OCI-M2 (cell line): Measurements from ENCODE around the gene KRTAP10-6.
"Not testable (repeated sequence)": the region's sequence is repeated elsewhere in the genome, so short reads cannot be mapped to it uniquely, and the experiment has no call there.

Experiments
- DNase-seq: peaks from one replicate; lab custom pipeline; 2025; ENCODE audit not compliant: unreplicated experiment; lab: John Stamatoyannopoulos, UW

The KRTAP10-6 gene

GRCh38 chr21:44579833-44580144 is 12.5 kb downstream of the KRTAP10-6 start:
- no peak for DNase-seq

GRCh38 chr21:44579056-44579832 is 13.1 kb downstream of the KRTAP10-6 start:
- DNase-seq = no peak

GRCh38 chr21:44578371-44579055 is 13.8 kb downstream of the KRTAP10-6 start:
- DNase-seq = no peak

GRCh38 chr21:44576025-44576420 is 16.3 kb downstream of the KRTAP10-6 start:
- no peak for DNase-seq

GRCh38 chr21:44575307-44576024 is 16.8 kb downstream of the KRTAP10-6 start:
- DNase-seq = no peak

GRCh38 chr21:44574457-44575306 is 17.6 kb downstream of the KRTAP10-6 start:
- no peak for DNase-seq

- DNase-seq = not testable (repeated sequence)
Observed at GRCh38 chr21:44573630-44574456, 18.5 kb downstream of the KRTAP10-6 start, which contains the start of gene KRTAP10-4. TSS of gene KRTAP10-4 (plus strand) at chr21:44573729. CDS start at chr21:44573759, 30 bp downstream.

GRCh38 chr21:44572959-44573583 is 19.2 kb downstream of the KRTAP10-6 start:
- no peak for DNase-seq

- no peak for DNase-seq
Observed at GRCh38 chr21:44571844-44572782, 20.2 kb downstream of the KRTAP10-6 start.

GRCh38 chr21:44571296-44571695 is 21.0 kb downstream of the KRTAP10-6 start:
- no peak for DNase-seq

GRCh38 chr21:44569861-44570517 is 22.3 kb downstream of the KRTAP10-6 start:
- no peak for DNase-seq

GRCh38 chr21:44568667-44569556 is 23.4 kb downstream of the KRTAP10-6 start:
- no peak for DNase-seq

GRCh38 chr21:44568261-44568660 is 24.0 kb downstream of the KRTAP10-6 start:
- DNase-seq = no peak

- DNase-seq = no peak
Observed at GRCh38 chr21:44567481-44568171, 24.7 kb downstream of the KRTAP10-6 start.

- no peak for DNase-seq
Observed at GRCh38 chr21:44566403-44566802, 25.9 kb downstream of the KRTAP10-6 start.

GRCh38 chr21:44564886-44565598 is 27.3 kb downstream of the KRTAP10-6 start:
- DNase-seq = no peak
